ENCODE results near the gene PLCG2.

DNA sequence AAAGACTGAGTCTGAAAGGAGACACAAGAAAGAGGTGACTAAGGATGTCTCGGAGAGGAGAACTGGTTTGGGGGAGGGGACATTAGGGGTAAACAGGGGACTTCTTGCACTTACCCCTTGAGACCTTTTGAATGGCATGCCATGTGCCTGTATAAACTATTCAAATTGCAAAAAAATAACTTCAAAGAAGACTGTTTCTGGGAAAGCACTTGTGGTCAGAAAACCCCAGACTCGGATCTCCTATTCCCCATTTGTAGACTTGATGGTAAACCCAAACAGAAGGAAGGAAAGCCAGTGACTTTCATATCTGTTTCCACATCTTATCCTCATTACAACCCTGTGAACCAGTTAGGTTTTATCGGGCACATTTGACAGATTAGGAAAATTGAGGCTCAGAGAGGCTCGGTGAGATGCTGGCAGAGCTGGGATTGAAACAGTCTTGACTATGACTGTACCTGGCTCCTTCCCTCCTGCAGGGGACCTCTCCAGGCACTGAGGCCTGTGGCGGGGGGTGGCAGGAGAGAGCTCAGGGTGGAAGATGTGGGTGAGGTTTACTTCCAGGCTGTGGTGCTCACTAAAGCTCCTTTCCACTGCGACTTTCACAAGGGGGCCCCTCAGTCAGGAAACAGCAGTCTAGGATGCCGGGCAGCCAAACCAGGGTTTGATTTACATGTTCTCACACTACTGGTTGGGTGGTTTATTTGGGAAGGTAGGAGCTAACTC, 30.5 kb upstream of the PLCG2 start:
- TF ChIP-seq PATZ1 (CRISPR knock-in tag; IDR thresholded peaks at IDR 0.05; ENCODE audit: borderline replicate concordance): no peak
- TF ChIP-seq CSDC2 (CRISPR knock-in tag; IDR thresholded peaks at IDR 0.05): no peak
- no peak for TF ChIP-seq ARNTL (CRISPR knock-in tag; IDR thresholded peaks at IDR 0.05; ENCODE audit: borderline replicate concordance, low read depth)
- no peak for TF ChIP-seq CREB5 (CRISPR knock-in tag; IDR thresholded peaks at IDR 0.05; ENCODE audit: low read depth)
- TF ChIP-seq TCF4 (CRISPR knock-in tag; IDR thresholded peaks at IDR 0.05; ENCODE audit: borderline replicate concordance): no peak
- no peak for TF ChIP-seq ZFP30 (CRISPR knock-in tag; IDR thresholded peaks at IDR 0.05)
- TF ChIP-seq ZFP3 (CRISPR knock-in tag; IDR thresholded peaks at IDR 0.05): no peak
- TF ChIP-seq ZC3H10 (CRISPR knock-in tag; IDR thresholded peaks at IDR 0.05): no peak
- TF ChIP-seq PPARA (CRISPR knock-in tag; IDR thresholded peaks at IDR 0.05; ENCODE audit: borderline replicate concordance): no peak
- TF ChIP-seq ZNF8 (CRISPR knock-in tag; IDR thresholded peaks at IDR 0.05): no peak
- TF ChIP-seq OSR1 (CRISPR knock-in tag; IDR thresholded peaks at IDR 0.05): no peak
- TF ChIP-seq TOX (CRISPR knock-in tag; IDR thresholded peaks at IDR 0.05; ENCODE audit: borderline replicate concordance): no peak
- no peak for TF ChIP-seq RARB (CRISPR knock-in tag; IDR thresholded peaks at IDR 0.05)
- TF ChIP-seq, protein P1, sequence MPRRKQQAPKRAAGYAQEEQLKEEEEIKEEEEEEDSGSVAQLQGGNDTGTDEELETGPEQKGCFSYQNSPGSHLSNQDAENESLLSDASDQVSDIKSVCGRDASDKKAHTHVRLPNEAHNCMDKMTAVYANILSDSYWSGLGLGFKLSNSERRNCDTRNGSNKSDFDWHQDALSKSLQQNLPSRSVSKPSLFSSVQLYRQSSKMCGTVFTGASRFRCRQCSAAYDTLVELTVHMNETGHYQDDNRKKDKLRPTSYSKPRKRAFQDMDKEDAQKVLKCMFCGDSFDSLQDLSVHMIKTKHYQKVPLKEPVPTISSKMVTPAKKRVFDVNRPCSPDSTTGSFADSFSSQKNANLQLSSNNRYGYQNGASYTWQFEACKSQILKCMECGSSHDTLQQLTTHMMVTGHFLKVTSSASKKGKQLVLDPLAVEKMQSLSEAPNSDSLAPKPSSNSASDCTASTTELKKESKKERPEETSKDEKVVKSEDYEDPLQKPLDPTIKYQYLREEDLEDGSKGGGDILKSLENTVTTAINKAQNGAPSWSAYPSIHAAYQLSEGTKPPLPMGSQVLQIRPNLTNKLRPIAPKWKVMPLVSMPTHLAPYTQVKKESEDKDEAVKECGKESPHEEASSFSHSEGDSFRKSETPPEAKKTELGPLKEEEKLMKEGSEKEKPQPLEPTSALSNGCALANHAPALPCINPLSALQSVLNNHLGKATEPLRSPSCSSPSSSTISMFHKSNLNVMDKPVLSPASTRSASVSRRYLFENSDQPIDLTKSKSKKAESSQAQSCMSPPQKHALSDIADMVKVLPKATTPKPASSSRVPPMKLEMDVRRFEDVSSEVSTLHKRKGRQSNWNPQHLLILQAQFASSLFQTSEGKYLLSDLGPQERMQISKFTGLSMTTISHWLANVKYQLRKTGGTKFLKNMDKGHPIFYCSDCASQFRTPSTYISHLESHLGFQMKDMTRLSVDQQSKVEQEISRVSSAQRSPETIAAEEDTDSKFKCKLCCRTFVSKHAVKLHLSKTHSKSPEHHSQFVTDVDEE (CRISPR knock-in tag; IDR thresholded peaks at IDR 0.05): no peak
